Choroid plexus epithelial cell (primary cell): ENCODE data around the gene ALG12.

ENCODE experiments used
- DNase-seq: peaks from one replicate; pipeline ENCODE4 v3.0.0-alpha.2; 2010; ENCODE audit warnings: low read depth
- H3K4me3 ChIP-seq: 2 replicates; pipeline ENCODE4 v1.5.1; 2011; ENCODE audit warnings: low read depth, mild to moderate bottlenecking, control low read depth, low read length, moderate library complexity
- TF ChIP-seq, protein P1 (sequence below): conservative IDR thresholded peaks from 2 replicates; pipeline ENCODE4 v1.5.1; 2011; ENCODE audit warnings: low read depth, mild to moderate bottlenecking, control low read depth, inconsistent platforms, low read length, moderate library complexity

ALG12 gene

DNA sequence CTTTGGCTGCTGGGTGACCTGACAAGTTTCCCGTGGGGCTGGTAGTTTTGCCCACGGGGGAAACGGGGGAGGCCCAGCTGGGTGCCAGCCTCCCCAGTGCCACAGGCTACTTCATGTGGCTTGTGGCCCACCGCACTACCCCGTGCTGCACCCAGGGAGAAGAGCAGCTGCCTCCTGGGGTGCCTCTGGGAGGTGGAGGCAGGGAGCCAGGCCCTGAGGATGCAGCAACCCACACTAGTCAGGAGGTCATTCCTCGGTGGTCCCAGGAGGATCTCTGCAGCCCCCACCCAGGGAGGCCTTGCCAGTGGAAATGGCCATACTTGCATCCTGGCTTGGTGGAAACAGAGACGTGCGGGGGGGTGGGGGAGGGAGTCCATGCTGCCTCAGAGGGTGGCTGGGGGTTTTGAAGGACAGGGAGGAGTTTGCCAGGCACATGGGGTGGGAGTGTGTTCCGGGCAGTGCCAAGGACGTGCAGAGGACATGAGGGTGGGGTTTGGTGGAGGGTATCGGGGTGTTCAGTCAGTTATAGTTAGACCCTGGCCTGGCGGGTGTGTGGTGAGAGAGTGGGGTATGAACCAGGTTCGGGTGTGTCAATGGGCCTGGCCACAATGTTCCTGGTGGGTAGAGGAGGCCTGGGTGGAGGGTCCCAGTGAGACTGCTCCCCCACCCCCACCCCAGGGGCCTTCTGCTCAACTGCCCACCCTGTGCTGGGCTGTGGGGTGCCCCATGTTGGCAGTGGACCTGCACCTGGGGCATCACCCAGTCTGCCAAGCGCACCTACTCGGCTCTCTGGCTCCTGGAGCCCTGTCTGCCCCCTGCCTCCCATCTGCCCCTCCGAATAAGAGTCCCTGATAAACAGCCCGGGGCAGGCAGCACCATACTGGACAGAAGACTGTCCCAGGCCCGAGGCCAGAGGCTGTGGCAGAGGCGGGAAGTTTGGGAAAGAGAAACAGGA is 46.2 kb upstream of the ALG12 start:
- TF ChIP-seq, protein P1, sequence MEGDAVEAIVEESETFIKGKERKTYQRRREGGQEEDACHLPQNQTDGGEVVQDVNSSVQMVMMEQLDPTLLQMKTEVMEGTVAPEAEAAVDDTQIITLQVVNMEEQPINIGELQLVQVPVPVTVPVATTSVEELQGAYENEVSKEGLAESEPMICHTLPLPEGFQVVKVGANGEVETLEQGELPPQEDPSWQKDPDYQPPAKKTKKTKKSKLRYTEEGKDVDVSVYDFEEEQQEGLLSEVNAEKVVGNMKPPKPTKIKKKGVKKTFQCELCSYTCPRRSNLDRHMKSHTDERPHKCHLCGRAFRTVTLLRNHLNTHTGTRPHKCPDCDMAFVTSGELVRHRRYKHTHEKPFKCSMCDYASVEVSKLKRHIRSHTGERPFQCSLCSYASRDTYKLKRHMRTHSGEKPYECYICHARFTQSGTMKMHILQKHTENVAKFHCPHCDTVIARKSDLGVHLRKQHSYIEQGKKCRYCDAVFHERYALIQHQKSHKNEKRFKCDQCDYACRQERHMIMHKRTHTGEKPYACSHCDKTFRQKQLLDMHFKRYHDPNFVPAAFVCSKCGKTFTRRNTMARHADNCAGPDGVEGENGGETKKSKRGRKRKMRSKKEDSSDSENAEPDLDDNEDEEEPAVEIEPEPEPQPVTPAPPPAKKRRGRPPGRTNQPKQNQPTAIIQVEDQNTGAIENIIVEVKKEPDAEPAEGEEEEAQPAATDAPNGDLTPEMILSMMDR, result no peak
- DNase-seq, result no peak
- no peak overlapping the region for H3K4me3 ChIP-seq

DNA sequence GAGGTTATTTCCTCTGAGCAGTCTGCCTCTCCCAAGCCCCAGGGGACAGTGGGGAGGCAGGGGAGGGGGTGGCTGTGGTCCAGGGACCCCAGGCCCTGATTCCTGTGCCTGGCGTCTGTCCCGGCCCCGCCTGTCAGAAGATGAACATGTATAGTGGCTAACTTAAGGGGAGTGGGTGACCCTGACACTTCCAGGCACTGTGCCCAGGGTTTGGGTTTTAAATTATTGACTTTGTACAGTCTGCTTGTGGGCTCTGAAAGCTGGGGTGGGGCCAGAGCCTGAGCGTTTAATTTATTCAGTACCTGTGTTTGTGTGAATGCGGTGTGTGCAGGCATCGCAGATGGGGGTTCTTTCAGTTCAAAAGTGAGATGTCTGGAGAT is 45.4 kb upstream of the ALG12 start:
- no peak for DNase-seq
- peak overlapping the region; percentile 8 for H3K4me3 ChIP-seq
- TF ChIP-seq, protein P1, result no peak

DNA sequence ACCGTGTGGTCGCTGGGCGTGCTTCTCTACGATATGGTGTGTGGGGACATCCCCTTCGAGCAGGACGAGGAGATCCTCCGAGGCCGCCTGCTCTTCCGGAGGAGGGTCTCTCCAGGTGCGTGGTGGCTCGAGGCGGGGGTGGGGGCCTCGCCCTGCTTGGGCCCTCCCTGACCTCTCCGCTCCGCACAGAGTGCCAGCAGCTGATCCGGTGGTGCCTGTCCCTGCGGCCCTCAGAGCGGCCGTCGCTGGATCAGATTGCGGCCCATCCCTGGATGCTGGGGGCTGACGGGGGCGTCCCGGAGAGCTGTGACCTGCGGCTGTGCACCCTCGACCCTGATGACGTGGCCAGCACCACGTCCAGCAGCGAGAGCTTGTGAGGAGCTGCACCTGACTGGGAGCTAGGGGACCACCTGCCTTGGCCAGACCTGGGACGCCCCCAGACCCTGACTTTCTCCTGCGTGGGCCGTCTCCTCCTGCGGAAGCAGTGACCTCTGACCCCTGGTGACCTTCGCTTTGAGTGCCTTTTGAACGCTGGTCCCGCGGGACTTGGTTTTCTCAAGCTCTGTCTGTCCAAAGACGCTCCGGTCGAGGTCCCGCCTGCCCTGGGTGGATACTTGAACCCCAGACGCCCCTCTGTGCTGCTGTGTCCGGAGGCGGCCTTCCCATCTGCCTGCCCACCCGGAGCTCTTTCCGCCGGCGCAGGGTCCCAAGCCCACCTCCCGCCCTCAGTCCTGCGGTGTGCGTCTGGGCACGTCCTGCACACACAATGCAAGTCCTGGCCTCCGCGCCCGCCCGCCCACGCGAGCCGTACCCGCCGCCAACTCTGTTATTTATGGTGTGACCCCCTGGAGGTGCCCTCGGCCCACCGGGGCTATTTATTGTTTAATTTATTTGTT is 44.8 kb upstream of the ALG12 start:
- DNase-seq, result no peak
- TF ChIP-seq, protein P1, result no peak
- H3K4me3 ChIP-seq, result peak overlapping the region; percentile 78

DNA sequence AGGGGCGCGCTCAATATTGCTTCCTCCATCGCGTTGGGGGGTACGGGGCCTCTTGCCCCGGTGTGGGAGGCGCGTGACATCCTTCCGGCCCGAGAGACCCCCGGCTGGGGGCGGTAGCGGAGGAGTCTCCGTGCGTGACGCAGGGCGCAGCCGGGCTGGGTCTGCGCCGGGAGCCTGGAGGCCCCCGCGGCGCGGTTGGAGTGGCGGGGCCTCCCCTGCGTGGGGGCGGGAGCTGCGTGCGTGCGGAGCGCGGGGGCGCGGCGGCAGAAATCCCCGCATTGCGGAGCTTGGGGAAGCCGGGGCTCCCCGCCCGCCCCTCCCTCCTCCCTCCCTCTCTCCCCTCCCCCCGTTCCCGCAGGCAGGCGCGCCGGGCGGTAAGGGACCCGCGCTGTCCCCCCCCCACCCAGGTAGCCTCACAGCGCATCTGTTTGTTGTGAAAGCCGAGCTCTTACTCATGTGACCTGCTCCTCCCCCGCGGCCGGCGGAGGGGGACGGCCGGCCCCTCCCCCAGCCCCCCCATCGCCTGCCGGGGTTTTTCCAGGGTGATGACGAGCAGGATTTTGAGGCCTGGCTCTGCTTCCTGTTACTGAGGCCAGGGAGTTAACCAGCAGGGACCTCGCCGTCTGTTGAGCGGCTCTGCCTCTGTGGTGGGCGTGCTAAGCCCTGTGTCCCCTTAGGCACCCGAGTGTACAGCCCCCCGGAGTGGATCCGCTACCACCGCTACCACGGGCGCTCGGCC is 43.9 kb upstream of the ALG12 start:
- H3K4me3 ChIP-seq, result peak overlapping the region; percentile 78
- TF ChIP-seq, protein P1, result no peak
- DNase-seq, result peak; percentile 96

DNA sequence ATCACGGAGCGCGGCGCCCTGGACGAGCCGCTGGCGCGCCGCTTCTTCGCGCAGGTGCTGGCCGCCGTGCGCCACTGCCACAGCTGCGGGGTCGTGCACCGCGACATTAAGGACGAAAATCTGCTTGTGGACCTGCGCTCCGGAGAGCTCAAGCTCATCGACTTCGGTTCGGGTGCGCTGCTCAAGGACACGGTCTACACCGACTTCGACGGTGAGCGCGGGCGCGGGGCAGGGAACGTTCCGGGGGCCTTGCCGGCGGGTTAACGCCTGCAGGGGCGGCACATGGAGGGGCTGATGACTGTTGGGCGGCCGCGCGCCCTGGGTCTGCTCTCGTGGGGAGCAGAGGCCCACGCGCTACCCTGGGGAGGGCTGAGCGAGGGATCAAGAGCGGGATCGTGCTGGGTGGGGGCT is 43.4 kb upstream of the ALG12 start:
- DNase-seq, result peak; percentile 49
- H3K4me3 ChIP-seq, result peak overlapping the region; percentile 78
- TF ChIP-seq, protein P1, result no peak

DNA sequence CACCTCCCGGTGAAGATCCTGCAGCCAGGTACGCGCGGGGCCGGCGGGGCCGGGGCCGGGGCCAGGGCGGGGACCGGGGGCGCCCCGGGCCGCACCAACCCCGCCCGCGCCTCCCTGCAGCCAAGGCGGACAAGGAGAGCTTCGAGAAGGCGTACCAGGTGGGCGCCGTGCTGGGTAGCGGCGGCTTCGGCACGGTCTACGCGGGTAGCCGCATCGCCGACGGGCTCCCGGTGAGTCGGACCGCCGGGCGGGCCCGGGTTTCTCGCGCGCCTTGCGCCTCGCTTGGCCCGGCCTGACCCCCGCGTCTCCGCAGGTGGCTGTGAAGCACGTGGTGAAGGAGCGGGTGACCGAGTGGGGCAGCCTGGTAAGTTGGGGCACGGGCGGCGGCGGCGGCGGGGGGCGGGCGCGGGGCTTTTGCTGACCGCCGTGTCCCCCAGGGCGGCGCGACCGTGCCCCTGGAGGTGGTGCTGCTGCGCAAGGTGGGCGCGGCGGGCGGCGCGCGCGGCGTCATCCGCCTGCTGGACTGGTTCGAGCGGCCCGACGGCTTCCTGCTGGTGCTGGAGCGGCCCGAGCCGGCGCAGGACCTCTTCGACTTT is 42.9 kb upstream of the ALG12 start:
- peak; percentile 59 for DNase-seq
- peak overlapping the region; percentile 78 for H3K4me3 ChIP-seq
- TF ChIP-seq, protein P1, result no peak
